Measurements from ENCODE around the gene VPS37B. TPM values are rescaled to one million over a fixed set of nuclear protein-coding genes. Genes with fewer than 3 reads are reported as not detected.

Gene VPS37B
- total RNA-seq, 4 donors from 2014 or later, result 23.4 to 47.4 (median 29.3) TPM

GRCh38 chr12:122888232-122888752 lies 7.6 kb downstream of the VPS37B start:
- H3K4me1 ChIP-seq, result peaks cover 18 to 90% (median 44%) of the 10 kb centered on the region in 3 donors
- no peaks in the 10 kb centered on the region for H3K9me3 ChIP-seq
- WGBS, 2 donors (ENCODE audit: low coverage in 1 of 2), result 17 to 23% methylated on average over 12 of the region's 12 CpGs
- no peaks in the 10 kb centered on the region for H3K36me3 ChIP-seq
- ATAC-seq, result peak; percentile 79
- H3K27me3 ChIP-seq, result no peaks in the 10 kb centered on the region
- H3K4me3 ChIP-seq, result peak overlapping the region; percentile 3 to 6
- peak overlapping the region; percentile 66 to 94 (median 88) for H3K27ac ChIP-seq
- TF ChIP-seq POLR2AphosphoS5 (IDR thresholded peaks at IDR 0.05) (peak; percentile 17), POLR2A (IDR thresholded peaks at IDR 0.05) (peak in 1 of 2 donors; percentile 9), EP300 (IDR thresholded peaks at IDR 0.05) (no peak), CTCF (IDR thresholded peaks at IDR 0.05) (no peak)

- no peak for ATAC-seq
- Histone ChIP-seq H3K36me3 (no peaks in the 10 kb centered on the region), H3K27me3 (no peaks in the 10 kb centered on the region), H3K4me3 (peak overlapping the region in 1 of 2 donors; percentile 6), H3K9me3 (no peaks in the 10 kb centered on the region), H3K27ac (peak overlapping the region; percentile 66 to 94 (median 88)), H3K4me1 (peaks cover 18 to 90% (median 44%) of the 10 kb centered on the region in 3 donors)
- TF ChIP-seq CTCF (IDR thresholded peaks at IDR 0.05), result no peak
- no peak for TF ChIP-seq POLR2AphosphoS5 (IDR thresholded peaks at IDR 0.05)
- no peak for TF ChIP-seq EP300 (IDR thresholded peaks at IDR 0.05)
- no peak for TF ChIP-seq POLR2A (IDR thresholded peaks at IDR 0.05)
- WGBS, 2 donors (ENCODE audit: low coverage in 1 of 2), result 80 to 87% methylated on average over 5 of the region's 5 CpGs
Measured at GRCh38 chr12:122887819-122888212, 8.1 kb downstream of the VPS37B start.

GRCh38 chr12:122886851-122887818 lies 8.8 kb downstream of the VPS37B start:
- peaks cover 14 to 90% (median 37%) of the 10 kb centered on the region in 3 donors for H3K4me1 ChIP-seq
- H3K4me3 ChIP-seq, result no peak overlapping the region
- H3K9me3 ChIP-seq, result no peaks in the 10 kb centered on the region
- WGBS, 2 donors (ENCODE audit: low coverage in 1 of 2), result 53 to 66% methylated on average over 9 to 10 of the region's 10 CpGs
- ATAC-seq, result no peak
- H3K36me3 ChIP-seq, result no peaks in the 10 kb centered on the region
- TF ChIP-seq EP300 (IDR thresholded peaks at IDR 0.05), result no peak
- no peak for TF ChIP-seq CTCF (IDR thresholded peaks at IDR 0.05)
- TF ChIP-seq POLR2A (IDR thresholded peaks at IDR 0.05), result no peak
- TF ChIP-seq POLR2AphosphoS5 (IDR thresholded peaks at IDR 0.05), result no peak
- peak overlapping the region; percentile 66 to 94 (median 88) for H3K27ac ChIP-seq
- H3K27me3 ChIP-seq, result no peaks in the 10 kb centered on the region

- Histone ChIP-seq H3K9me3 (no peaks in the 10 kb centered on the region), H3K4me1 (peaks cover 14 to 88% (median 29%) of the 10 kb centered on the region in 3 donors), H3K4me3 (no peak overlapping the region), H3K27me3 (no peaks in the 10 kb centered on the region), H3K36me3 (no peaks in the 10 kb centered on the region), H3K27ac (no peak overlapping the region)
- no peak for ATAC-seq
- TF ChIP-seq POLR2A (IDR thresholded peaks at IDR 0.05), result no peak
- no peak for TF ChIP-seq EP300 (IDR thresholded peaks at IDR 0.05)
- no peak for TF ChIP-seq CTCF (IDR thresholded peaks at IDR 0.05)
- TF ChIP-seq POLR2AphosphoS5 (IDR thresholded peaks at IDR 0.05), result no peak
- 70 to 96% methylated on average over 4 of the region's 8 CpGs for WGBS, 2 donors (ENCODE audit: low coverage in 1 of 2)
Measured at GRCh38 chr12:122886161-122886560, 9.8 kb downstream of the VPS37B start.

Measured in gastroesophageal sphincter (tissue), 4 donors.